ENCODE data around the gene TPBGL. TPM values are rescaled to one million over a fixed set of nuclear protein-coding genes. Genes with fewer than 3 reads are reported as not detected.

The TPBGL gene
- polyA plus RNA-seq, 4 donors: 0.22 to 0.78 TPM; not detected in 2

DNA sequence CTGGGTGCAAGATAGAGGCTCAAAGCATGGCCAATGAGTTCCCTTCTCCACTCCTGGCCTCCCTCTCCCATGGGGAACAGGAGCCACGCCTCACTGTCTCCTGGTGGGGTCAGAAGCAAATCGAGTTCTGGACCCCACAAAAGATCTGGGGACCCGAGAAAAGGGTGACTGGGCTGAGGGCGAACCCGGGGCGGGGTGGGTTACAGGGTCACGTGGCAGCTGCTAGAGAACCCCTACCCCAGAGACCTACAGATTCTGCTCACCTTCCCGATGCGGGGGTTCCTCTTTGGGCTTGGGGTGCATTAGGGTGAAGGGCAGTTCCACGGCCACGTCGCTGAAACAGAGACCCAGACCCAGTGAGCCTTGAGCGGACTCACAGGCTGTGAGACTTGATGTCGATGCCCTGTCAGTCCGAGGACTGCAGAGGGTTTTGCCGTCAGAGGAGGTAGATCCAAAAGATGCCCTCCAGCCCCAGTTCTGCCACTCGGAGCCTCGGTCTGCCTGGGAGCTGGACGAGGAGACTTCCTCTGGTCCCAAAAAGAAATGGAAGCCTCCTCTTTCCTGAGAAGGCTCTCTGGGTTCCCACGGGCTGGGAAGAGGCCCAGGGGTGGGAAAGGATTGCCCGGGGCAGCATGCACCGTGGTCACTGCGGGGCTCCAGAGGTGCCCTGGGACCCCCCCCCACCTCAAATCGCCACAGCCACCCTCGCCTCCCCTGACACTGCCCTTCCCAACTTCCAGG, 28.2 kb downstream of the TPBGL start:
- Histone ChIP-seq H3K36me3 (ENCODE audit: control insufficient read depth in 3 of 3, insufficient read depth in 2 of 3, low read depth in 1 of 3, low read length in 3 of 3) (peaks cover 2 to 77% (median 9%) of the 10 kb centered on the region in 3 donors), H3K9me3 (ENCODE audit: control insufficient read depth in 2 of 2, insufficient read depth in 1 of 2, low read depth in 1 of 2, low read length in 1 of 2) (no peaks in the 10 kb centered on the region), H3K27me3 (ENCODE audit: control insufficient read depth in 3 of 3, insufficient read depth in 3 of 3, low read length in 3 of 3) (no peaks in the 10 kb centered on the region), H3K4me3 (ENCODE audit: low read depth in 1 of 3, low read length in 3 of 3) (no peak overlapping the region), H3K4me1 (ENCODE audit: control insufficient read depth in 3 of 3, insufficient read depth in 2 of 3, low read depth in 1 of 3, low read length in 2 of 3) (no peaks in the 10 kb centered on the region), H3K27ac (ENCODE audit: low read depth in 1 of 3, low read length in 2 of 3) (no peak overlapping the region)
- no peak for FAIRE-seq
- DNase-seq: no peak
- 91 to 94% (median 92%) methylated on average over 22 to 25 of the region's 25 CpGs for WGBS, 3 donors

- no peak overlapping the region for H3K4me3 ChIP-seq (ENCODE audit: low read depth in 1 of 3, low read length in 3 of 3)
- no peak for DNase-seq
- no peak for FAIRE-seq
- H3K36me3 ChIP-seq (ENCODE audit: control insufficient read depth in 3 of 3, insufficient read depth in 2 of 3, low read depth in 1 of 3, low read length in 3 of 3): peaks cover 2 to 80% (median 9%) of the 10 kb centered on the region in 3 donors
- no peaks in the 10 kb centered on the region for H3K9me3 ChIP-seq (ENCODE audit: control insufficient read depth in 2 of 2, insufficient read depth in 1 of 2, low read depth in 1 of 2, low read length in 1 of 2)
- no peaks in the 10 kb centered on the region for H3K4me1 ChIP-seq (ENCODE audit: control insufficient read depth in 3 of 3, insufficient read depth in 2 of 3, low read depth in 1 of 3, low read length in 2 of 3)
- no peaks in the 10 kb centered on the region for H3K27me3 ChIP-seq (ENCODE audit: control insufficient read depth in 3 of 3, insufficient read depth in 3 of 3, low read length in 3 of 3)
- 92 to 98% (median 95%) methylated on average over 4 of the region's 4 CpGs for WGBS, 3 donors
- no peak overlapping the region for H3K27ac ChIP-seq (ENCODE audit: low read depth in 1 of 3, low read length in 2 of 3)
These were observed 28.7 kb downstream of the TPBGL start for GRCh38 chr11:75269367-75269660.

- DNase-seq (no peak), FAIRE-seq (no peak)
- WGBS, 3 donors: 90 to 92% (median 90%) methylated on average over 9 of the region's 9 CpGs
- Histone ChIP-seq H3K27me3 (ENCODE audit: control insufficient read depth in 3 of 3, insufficient read depth in 3 of 3, low read length in 3 of 3) (no peaks in the 10 kb centered on the region), H3K9me3 (ENCODE audit: control insufficient read depth in 2 of 2, insufficient read depth in 1 of 2, low read depth in 1 of 2, low read length in 1 of 2) (no peaks in the 10 kb centered on the region), H3K27ac (ENCODE audit: low read depth in 1 of 3, low read length in 2 of 3) (no peak overlapping the region), H3K4me1 (ENCODE audit: control insufficient read depth in 3 of 3, insufficient read depth in 2 of 3, low read depth in 1 of 3, low read length in 2 of 3) (no peaks in the 10 kb centered on the region), H3K36me3 (ENCODE audit: control insufficient read depth in 3 of 3, insufficient read depth in 2 of 3, low read depth in 1 of 3, low read length in 3 of 3) (peaks cover 2 to 79% (median 9%) of the 10 kb centered on the region in 3 donors), H3K4me3 (ENCODE audit: low read depth in 1 of 3, low read length in 3 of 3) (no peak overlapping the region)
These were observed 29.3 kb downstream of the TPBGL start for GRCh38 chr11:75269896-75270295.

DNA sequence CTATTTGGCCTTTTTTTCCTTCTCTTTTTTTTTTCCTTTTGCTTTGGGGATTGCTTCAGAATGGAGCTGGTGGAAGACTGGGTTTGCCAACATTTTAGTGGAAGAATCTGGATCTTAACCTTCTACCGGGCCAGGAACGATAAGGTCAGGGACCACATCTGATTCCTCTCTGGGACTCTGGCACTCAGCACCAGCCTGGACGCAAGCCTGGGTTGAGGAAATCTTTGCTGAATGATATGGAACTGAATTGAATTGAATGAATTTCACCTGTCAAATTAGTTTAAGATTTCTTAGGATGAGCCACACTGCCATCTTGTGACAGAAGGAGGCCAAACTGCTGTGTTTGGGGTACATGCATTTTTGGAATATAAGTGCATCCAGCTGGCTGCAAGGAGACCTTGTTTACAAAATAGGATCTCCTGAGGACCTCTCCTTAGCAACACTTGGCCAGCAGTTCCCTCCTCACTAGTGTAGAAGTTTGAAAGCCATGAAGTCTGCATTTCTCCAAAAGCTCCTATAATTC, 30.4 kb downstream of the TPBGL start:
- Histone ChIP-seq H3K4me3 (ENCODE audit: low read depth in 1 of 3, low read length in 3 of 3) (no peak overlapping the region), H3K4me1 (ENCODE audit: control insufficient read depth in 3 of 3, insufficient read depth in 2 of 3, low read depth in 1 of 3, low read length in 2 of 3) (peaks cover 0 to 7% (median 0%) of the 10 kb centered on the region in 3 donors), H3K9me3 (ENCODE audit: control insufficient read depth in 2 of 2, insufficient read depth in 1 of 2, low read depth in 1 of 2, low read length in 1 of 2) (no peaks in the 10 kb centered on the region), H3K27ac (ENCODE audit: low read depth in 1 of 3, low read length in 2 of 3) (no peak overlapping the region), H3K36me3 (ENCODE audit: control insufficient read depth in 3 of 3, insufficient read depth in 2 of 3, low read depth in 1 of 3, low read length in 3 of 3) (peaks cover 2 to 77% (median 9%) of the 10 kb centered on the region in 3 donors), H3K27me3 (ENCODE audit: control insufficient read depth in 3 of 3, insufficient read depth in 3 of 3, low read length in 3 of 3) (no peaks in the 10 kb centered on the region)
- 74 to 94% (median 88%) methylated on average over 3 of the region's 3 CpGs for WGBS, 3 donors
- FAIRE-seq: no peak
- DNase-seq: no peak

DNA sequence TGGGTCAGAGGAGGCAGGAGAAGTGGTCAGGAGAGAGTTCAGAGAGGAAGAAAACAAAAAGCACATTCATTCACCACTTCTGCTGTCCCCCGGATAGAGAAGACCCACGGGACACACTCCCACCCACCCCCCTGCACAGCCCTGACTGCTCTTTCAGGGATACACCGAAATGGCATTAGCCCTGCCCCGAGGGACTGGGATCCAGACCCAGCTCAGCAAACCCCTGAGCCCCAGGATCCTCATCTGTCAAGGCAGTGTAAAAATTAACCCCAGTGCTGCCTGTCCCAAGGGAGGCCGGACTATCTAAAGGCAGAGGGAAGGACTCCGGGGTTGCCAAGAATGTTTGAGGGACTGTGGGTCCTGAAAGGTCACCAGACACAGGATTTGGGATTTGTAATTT, 31.2 kb downstream of the TPBGL start:
- DNase-seq (no peak), FAIRE-seq (no peak)
- H3K4me1 ChIP-seq (ENCODE audit: control insufficient read depth in 3 of 3, insufficient read depth in 2 of 3, low read depth in 1 of 3, low read length in 2 of 3): peaks cover 0 to 14% (median under 1%) of the 10 kb centered on the region in 3 donors
- no peaks in the 10 kb centered on the region for H3K27me3 ChIP-seq (ENCODE audit: control insufficient read depth in 3 of 3, insufficient read depth in 3 of 3, low read length in 3 of 3)
- peaks cover 2 to 73% (median 9%) of the 10 kb centered on the region in 3 donors for H3K36me3 ChIP-seq (ENCODE audit: control insufficient read depth in 3 of 3, insufficient read depth in 2 of 3, low read depth in 1 of 3, low read length in 3 of 3)
- H3K27ac ChIP-seq (ENCODE audit: low read depth in 1 of 3, low read length in 2 of 3): no peak overlapping the region
- no peak overlapping the region for H3K4me3 ChIP-seq (ENCODE audit: low read depth in 1 of 3, low read length in 3 of 3)
- 81 to 91% (median 88%) methylated on average over 6 of the region's 6 CpGs for WGBS, 3 donors
- H3K9me3 ChIP-seq (ENCODE audit: control insufficient read depth in 2 of 2, insufficient read depth in 1 of 2, low read depth in 1 of 2, low read length in 1 of 2): no peaks in the 10 kb centered on the region

GRCh38 chr11:75272391-75272790, 31.8 kb downstream of the TPBGL start:
- no peak for FAIRE-seq
- H3K27ac ChIP-seq (ENCODE audit: low read depth in 1 of 3, low read length in 2 of 3): no peak overlapping the region
- H3K4me3 ChIP-seq (ENCODE audit: low read depth in 1 of 3, low read length in 3 of 3): no peak overlapping the region
- 93 to 97% (median 94%) methylated on average over 5 of the region's 5 CpGs for WGBS, 3 donors
- H3K36me3 ChIP-seq (ENCODE audit: control insufficient read depth in 3 of 3, insufficient read depth in 2 of 3, low read depth in 1 of 3, low read length in 3 of 3): peaks cover 4 to 73% (median 9%) of the 10 kb centered on the region in 3 donors
- no peaks in the 10 kb centered on the region for H3K9me3 ChIP-seq (ENCODE audit: control insufficient read depth in 2 of 2, insufficient read depth in 1 of 2, low read depth in 1 of 2, low read length in 1 of 2)
- no peaks in the 10 kb centered on the region for H3K27me3 ChIP-seq (ENCODE audit: control insufficient read depth in 3 of 3, insufficient read depth in 3 of 3, low read length in 3 of 3)
- peaks cover 0 to 16% (median 3%) of the 10 kb centered on the region in 3 donors for H3K4me1 ChIP-seq (ENCODE audit: control insufficient read depth in 3 of 3, insufficient read depth in 2 of 3, low read depth in 1 of 3, low read length in 2 of 3)
- no peak for DNase-seq

- Histone ChIP-seq H3K9me3 (ENCODE audit: control insufficient read depth in 2 of 2, insufficient read depth in 1 of 2, low read depth in 1 of 2, low read length in 1 of 2) (no peaks in the 10 kb centered on the region), H3K4me3 (ENCODE audit: low read depth in 1 of 3, low read length in 3 of 3) (no peak overlapping the region), H3K36me3 (ENCODE audit: control insufficient read depth in 3 of 3, insufficient read depth in 2 of 3, low read depth in 1 of 3, low read length in 3 of 3) (peaks cover 9 to 74% (median 9%) of the 10 kb centered on the region in 3 donors), H3K27ac (ENCODE audit: low read depth in 1 of 3, low read length in 2 of 3) (no peak overlapping the region), H3K27me3 (ENCODE audit: control insufficient read depth in 3 of 3, insufficient read depth in 3 of 3, low read length in 3 of 3) (no peaks in the 10 kb centered on the region), H3K4me1 (ENCODE audit: control insufficient read depth in 3 of 3, insufficient read depth in 2 of 3, low read depth in 1 of 3, low read length in 2 of 3) (peaks cover 0 to 16% (median 3%) of the 10 kb centered on the region in 3 donors)
- WGBS, 3 donors: 78 to 90% (median 85%) methylated on average over 11 to 12 of the region's 12 CpGs
- DNase-seq: no peak
- FAIRE-seq: no peak
These were observed 32.3 kb downstream of the TPBGL start for GRCh38 chr11:75272821-75273301.

- H3K27me3 ChIP-seq (ENCODE audit: control insufficient read depth in 3 of 3, insufficient read depth in 3 of 3, low read length in 3 of 3): no peaks in the 10 kb centered on the region
- H3K4me1 ChIP-seq (ENCODE audit: control insufficient read depth in 3 of 3, insufficient read depth in 2 of 3, low read depth in 1 of 3, low read length in 2 of 3): peaks cover 0 to 16% (median 3%) of the 10 kb centered on the region in 3 donors
- FAIRE-seq (no peak), DNase-seq (no peak)
- H3K27ac ChIP-seq (ENCODE audit: low read depth in 1 of 3, low read length in 2 of 3): no peak overlapping the region
- H3K9me3 ChIP-seq (ENCODE audit: control insufficient read depth in 2 of 2, insufficient read depth in 1 of 2, low read depth in 1 of 2, low read length in 1 of 2): no peaks in the 10 kb centered on the region
- H3K4me3 ChIP-seq (ENCODE audit: low read depth in 1 of 3, low read length in 3 of 3): no peak overlapping the region
- peaks cover 9 to 78% (median 14%) of the 10 kb centered on the region in 3 donors for H3K36me3 ChIP-seq (ENCODE audit: control insufficient read depth in 3 of 3, insufficient read depth in 2 of 3, low read depth in 1 of 3, low read length in 3 of 3)
- WGBS, 3 donors: 90 to 98% (median 94%) methylated on average over 15 of the region's 15 CpGs
These were observed 33.1 kb downstream of the TPBGL start for GRCh38 chr11:75273411-75274391.
